ENCODE results near the gene B3GNT8.

DNA sequence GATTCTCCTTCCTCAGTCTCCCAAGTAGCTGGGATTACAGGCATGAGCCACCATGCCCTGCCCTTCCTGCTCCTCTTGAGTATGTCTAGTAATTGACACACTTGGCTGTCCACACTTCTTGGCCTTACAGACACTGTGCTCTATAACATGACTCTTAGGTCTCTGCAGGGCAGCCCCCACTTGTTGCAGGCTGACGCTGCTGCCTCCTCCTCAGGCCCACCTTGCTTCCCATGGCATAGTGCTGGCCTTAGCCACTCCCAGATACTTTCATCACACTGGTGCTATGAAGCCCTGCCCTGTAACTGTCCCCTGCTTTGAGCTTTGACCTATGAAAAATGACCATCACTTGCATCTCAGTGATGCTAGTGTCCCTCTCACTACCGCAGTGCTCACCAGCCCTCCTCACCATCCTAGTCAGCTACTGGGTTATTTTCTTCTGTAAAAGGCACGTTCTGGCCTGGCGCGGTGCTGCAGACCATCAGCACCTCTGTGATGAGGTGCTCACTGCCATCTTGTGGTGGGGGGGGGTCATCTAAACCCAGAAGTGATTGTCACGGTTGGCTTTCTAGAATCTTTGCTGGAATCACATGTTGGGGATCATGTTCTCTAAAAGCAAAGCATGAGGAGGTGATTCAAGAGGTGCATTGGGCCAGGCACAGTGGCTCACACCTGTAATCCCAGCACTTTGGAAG lies 25.6 kb upstream of the B3GNT8 start:
- TF ChIP-seq POLR2A (IDR thresholded peaks at IDR 0.05; ENCODE audit: borderline replicate concordance, extremely low read depth, insufficient read depth, insufficient read length) (no peak), JUND (IDR thresholded peaks at IDR 0.05) (no peak), CEBPB (IDR thresholded peaks at IDR 0.05; ENCODE audit: low read depth) (no peak), POLR2AphosphoS5 (IDR thresholded peaks at IDR 0.05; ENCODE audit: low read depth, low read length) (no peak), RAD21 (IDR thresholded peaks at IDR 0.05; ENCODE audit: low read depth) (no peak), CBX3 (IDR thresholded peaks at IDR 0.05; ENCODE audit: low read depth) (no peak), TCF7L2 (IDR thresholded peaks at IDR 0.05; ENCODE audit: borderline replicate concordance, extremely low read depth, insufficient read depth, insufficient read length) (no peak)
- TF ChIP-seq, protein P1, sequence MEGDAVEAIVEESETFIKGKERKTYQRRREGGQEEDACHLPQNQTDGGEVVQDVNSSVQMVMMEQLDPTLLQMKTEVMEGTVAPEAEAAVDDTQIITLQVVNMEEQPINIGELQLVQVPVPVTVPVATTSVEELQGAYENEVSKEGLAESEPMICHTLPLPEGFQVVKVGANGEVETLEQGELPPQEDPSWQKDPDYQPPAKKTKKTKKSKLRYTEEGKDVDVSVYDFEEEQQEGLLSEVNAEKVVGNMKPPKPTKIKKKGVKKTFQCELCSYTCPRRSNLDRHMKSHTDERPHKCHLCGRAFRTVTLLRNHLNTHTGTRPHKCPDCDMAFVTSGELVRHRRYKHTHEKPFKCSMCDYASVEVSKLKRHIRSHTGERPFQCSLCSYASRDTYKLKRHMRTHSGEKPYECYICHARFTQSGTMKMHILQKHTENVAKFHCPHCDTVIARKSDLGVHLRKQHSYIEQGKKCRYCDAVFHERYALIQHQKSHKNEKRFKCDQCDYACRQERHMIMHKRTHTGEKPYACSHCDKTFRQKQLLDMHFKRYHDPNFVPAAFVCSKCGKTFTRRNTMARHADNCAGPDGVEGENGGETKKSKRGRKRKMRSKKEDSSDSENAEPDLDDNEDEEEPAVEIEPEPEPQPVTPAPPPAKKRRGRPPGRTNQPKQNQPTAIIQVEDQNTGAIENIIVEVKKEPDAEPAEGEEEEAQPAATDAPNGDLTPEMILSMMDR (IDR thresholded peaks at IDR 0.05 in 2 of 3, conservative IDR thresholded peaks at IDR 0.05 in 1 of 3; ENCODE audit: borderline replicate concordance in 1 of 3, insufficient read depth in 1 of 3, low read depth in 2 of 3, low read length in 2 of 3), result no peak

All from HCT116 (cell line).